GM12892 (cell line): ENCODE measurements around the gene LY6G6F.

ENCODE experiments used
- POLR2A ChIP-seq: IDR thresholded peaks from 2 replicates; pipeline ENCODE4 v1.6.1; 2011; ENCODE audit warnings: low read depth, low read length, control low read depth
- POLR2AphosphoS5 ChIP-seq: IDR thresholded peaks from 2 replicates; pipeline ENCODE4 v1.6.1; 2011; ENCODE audit warnings: low read depth, low read length, control low read depth
- TAF1 ChIP-seq: IDR thresholded peaks from 2 replicates; pipeline ENCODE4 v1.6.1; 2011; ENCODE audit warnings: low read depth, mild to moderate bottlenecking, control low read depth, low read length, borderline replicate concordance

- TF ChIP-seq POLR2AphosphoS5, result no peak
- TF ChIP-seq POLR2A, result no peak
- TF ChIP-seq TAF1, result no peak
Observed at GRCh38 chr6:31658983-31659648, 47.5 kb upstream of the LY6G6F start.
